ENCODE measurements around the gene LAMB4. TPM values are rescaled to one million over a fixed set of nuclear protein-coding genes. Genes with fewer than 3 reads are reported as not detected.

Gene LAMB4
- polyA plus RNA-seq, 1 of the 3 experiments (the other 2 are of a cell fraction) = 0.36 TPM

DNA sequence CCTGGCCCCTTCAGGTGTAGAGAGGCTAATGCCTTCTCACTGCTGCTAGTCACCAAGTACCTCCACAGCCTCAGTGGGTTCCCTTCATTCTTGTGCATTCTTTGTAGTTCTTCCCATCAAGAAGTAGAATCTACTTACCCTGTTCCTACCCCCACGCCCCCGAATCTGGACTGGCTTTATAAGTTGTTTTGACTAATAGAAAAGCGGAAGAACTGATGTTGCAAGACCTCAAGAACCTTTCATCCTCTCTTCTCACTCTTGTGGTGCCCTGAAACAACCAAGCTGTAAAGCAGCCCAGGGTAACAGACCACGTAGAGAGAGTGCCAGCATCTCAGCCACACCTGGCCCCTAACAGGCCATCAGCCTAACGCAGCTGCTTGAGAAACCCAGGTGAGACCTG is 104.0 kb downstream of the LAMB4 start:
- Histone ChIP-seq H3K9ac (no peak overlapping the region), H4K20me1 (ENCODE audit: insufficient read depth) (no peaks in the 10 kb centered on the region), H3K9me3 (no peaks in the 10 kb centered on the region), H3K9me2 (no peaks in the 10 kb centered on the region), H3F3A (replicated peaks; ENCODE audit: insufficient read depth) (peaks cover 45% of the 10 kb centered on the region), H3K4me2 (peak overlapping the region; percentile 28; the same call in 1 of the 2 replicates), H2AFZ (ENCODE audit: low read depth) (no peak overlapping the region), H3K4me1 (ENCODE audit: control insufficient read depth in 1 of 2, insufficient read depth in 2 of 2, low read depth in 1 of 2, low read length in 1 of 2) (peaks cover 0 to 31% of the 10 kb centered on the region in 2 experiments), H3K4me3 (ENCODE audit: low read depth in 2 of 2, low read length in 1 of 2) (no peak overlapping the region), H3K36me3 (replicated peaks in 1 of 2; ENCODE audit: control insufficient read depth in 1 of 2, insufficient read depth in 2 of 2, low read length in 1 of 2) (no peaks in the 10 kb centered on the region), H3K79me2 (ENCODE audit: insufficient read depth) (no peaks in the 10 kb centered on the region), H3K27ac (ENCODE audit: low read depth in 2 of 2, low read length in 1 of 2) (no peak overlapping the region), H3K27me3 (ENCODE audit: insufficient read depth) (no peaks in the 10 kb centered on the region)
- 86% methylated on average over 5 of the region's 5 CpGs for WGBS (ENCODE audit: low lambda C conversion rate)
- no peak for DNase-seq
- ChIA-PET CTCF (interaction anchor here (0.8 to 2.3 kb wide), 2 partner anchors 10 to 28 kb away, joined by 3 to 12 read pairs; no protein-coding TSS in a partner anchor), POLR2A (no interaction called here)
- TF ChIP-seq NFIC (IDR thresholded peaks at IDR 0.05; ENCODE audit: borderline replicate concordance) = no peak
- no peak for TF ChIP-seq MXI1 (IDR thresholded peaks at IDR 0.05; ENCODE audit: low read depth, low read length)
- TF ChIP-seq FOXM1 (IDR thresholded peaks at IDR 0.05; ENCODE audit: low read depth) = no peak
- TF ChIP-seq RXRA (IDR thresholded peaks at IDR 0.05; ENCODE audit: borderline replicate concordance, low read depth) = no peak
- TF ChIP-seq GATA2 (CRISPR knock-in tag; IDR thresholded peaks at IDR 0.05) = no peak
- no peak for TF ChIP-seq YY1 (IDR thresholded peaks at IDR 0.05; ENCODE audit: low read depth)
- TF ChIP-seq EP300 (IDR thresholded peaks at IDR 0.05; ENCODE audit: borderline replicate concordance in 1 of 2, low read depth in 1 of 2, low read length in 1 of 2) = no peak
- no peak for TF ChIP-seq RFX5 (IDR thresholded peaks at IDR 0.05; ENCODE audit: low read length)
- TF ChIP-seq, protein P1, sequence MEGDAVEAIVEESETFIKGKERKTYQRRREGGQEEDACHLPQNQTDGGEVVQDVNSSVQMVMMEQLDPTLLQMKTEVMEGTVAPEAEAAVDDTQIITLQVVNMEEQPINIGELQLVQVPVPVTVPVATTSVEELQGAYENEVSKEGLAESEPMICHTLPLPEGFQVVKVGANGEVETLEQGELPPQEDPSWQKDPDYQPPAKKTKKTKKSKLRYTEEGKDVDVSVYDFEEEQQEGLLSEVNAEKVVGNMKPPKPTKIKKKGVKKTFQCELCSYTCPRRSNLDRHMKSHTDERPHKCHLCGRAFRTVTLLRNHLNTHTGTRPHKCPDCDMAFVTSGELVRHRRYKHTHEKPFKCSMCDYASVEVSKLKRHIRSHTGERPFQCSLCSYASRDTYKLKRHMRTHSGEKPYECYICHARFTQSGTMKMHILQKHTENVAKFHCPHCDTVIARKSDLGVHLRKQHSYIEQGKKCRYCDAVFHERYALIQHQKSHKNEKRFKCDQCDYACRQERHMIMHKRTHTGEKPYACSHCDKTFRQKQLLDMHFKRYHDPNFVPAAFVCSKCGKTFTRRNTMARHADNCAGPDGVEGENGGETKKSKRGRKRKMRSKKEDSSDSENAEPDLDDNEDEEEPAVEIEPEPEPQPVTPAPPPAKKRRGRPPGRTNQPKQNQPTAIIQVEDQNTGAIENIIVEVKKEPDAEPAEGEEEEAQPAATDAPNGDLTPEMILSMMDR (IDR thresholded peaks at IDR 0.05) = no peak
- no peak for TF ChIP-seq TAF1 (IDR thresholded peaks at IDR 0.05; ENCODE audit: borderline replicate concordance, low read depth, low read length)
- no peak for TF ChIP-seq SMC3 (IDR thresholded peaks at IDR 0.05; ENCODE audit: low read depth, low read length)
- no peak for TF ChIP-seq FOXJ3 (CRISPR knock-in tag; IDR thresholded peaks at IDR 0.05)
- TF ChIP-seq RCOR1 (IDR thresholded peaks at IDR 0.05; ENCODE audit: low read length) = no peak

DNA sequence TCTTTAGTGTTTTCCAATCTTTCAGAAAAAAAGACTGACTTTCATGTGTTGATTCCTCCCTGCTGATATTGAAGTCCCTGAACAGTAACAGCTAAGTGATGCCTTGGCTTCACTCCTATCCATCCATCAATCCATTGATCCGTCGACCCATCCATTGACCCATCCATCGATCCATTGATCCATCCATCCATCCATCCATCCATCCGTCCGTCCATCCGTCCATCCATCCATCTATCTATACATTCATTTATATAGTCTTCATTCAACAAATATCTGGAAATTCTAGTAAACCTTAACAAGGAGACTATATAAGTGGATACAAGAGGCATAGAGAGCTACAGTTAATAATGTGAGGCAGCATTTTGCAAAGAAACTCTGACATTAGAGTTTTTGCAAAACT is 105.6 kb downstream of the LAMB4 start:
- Histone ChIP-seq H3K36me3 (replicated peaks in 1 of 2; ENCODE audit: control insufficient read depth in 1 of 2, insufficient read depth in 2 of 2, low read length in 1 of 2) (no peaks in the 10 kb centered on the region), H3K4me2 (no peak overlapping the region), H3K27me3 (ENCODE audit: insufficient read depth) (no peaks in the 10 kb centered on the region), H3K9me3 (no peaks in the 10 kb centered on the region), H3K27ac (ENCODE audit: low read depth in 2 of 2, low read length in 1 of 2) (no peak overlapping the region), H3K4me3 (ENCODE audit: low read depth in 2 of 2, low read length in 1 of 2) (no peak overlapping the region), H2AFZ (ENCODE audit: low read depth) (no peak overlapping the region), H3K9me2 (no peaks in the 10 kb centered on the region), H3K9ac (no peak overlapping the region), H3K4me1 (ENCODE audit: control insufficient read depth in 1 of 2, insufficient read depth in 2 of 2, low read depth in 1 of 2, low read length in 1 of 2) (peaks cover 0 to 16% of the 10 kb centered on the region in 2 experiments; a peak in 3 of 4 replicates), H4K20me1 (ENCODE audit: insufficient read depth) (no peaks in the 10 kb centered on the region), H3K79me2 (ENCODE audit: insufficient read depth) (no peaks in the 10 kb centered on the region), H3F3A (replicated peaks; ENCODE audit: insufficient read depth) (peaks cover 34% of the 10 kb centered on the region)
- ChIA-PET CTCF (interaction anchor here (1.3 to 2.3 kb wide), 3 partner anchors 8 to 473 kb away, joined by 3 to 12 read pairs (median 4); no protein-coding TSS in a partner anchor), POLR2A (no interaction called here)
- no peak for DNase-seq
- 90% methylated on average over 6 of the region's 6 CpGs for WGBS (ENCODE audit: low lambda C conversion rate)
- TF ChIP-seq MXI1 (IDR thresholded peaks at IDR 0.05; ENCODE audit: low read depth, low read length) (no peak), ZBTB33 (IDR thresholded peaks at IDR 0.05; ENCODE audit: borderline replicate concordance, low read depth) (no peak), NFIC (IDR thresholded peaks at IDR 0.05; ENCODE audit: borderline replicate concordance) (no peak), IRF3 (IDR thresholded peaks at IDR 0.05; ENCODE audit: low read depth, low read length) (no peak), EP300 (IDR thresholded peaks at IDR 0.05; ENCODE audit: borderline replicate concordance in 1 of 2, low read depth in 1 of 2, low read length in 1 of 2) (no peak), MAX (IDR thresholded peaks at IDR 0.05; ENCODE audit: low read depth) (no peak), TCF12 (IDR thresholded peaks at IDR 0.05) (no peak), RXRA (IDR thresholded peaks at IDR 0.05; ENCODE audit: borderline replicate concordance, low read depth) (no peak), NRF1 (IDR thresholded peaks at IDR 0.05; ENCODE audit: low read depth, low read length) (no peak), JUND (IDR thresholded peaks at IDR 0.05) (no peak)
